GM12874 (cell line): ENCODE results near the gene HES4.

Experiments
- TF ChIP-seq, protein P1 (sequence below): IDR thresholded peaks from 2 replicates; pipeline ENCODE4 v1.5.1; 2011; ENCODE audit warnings: low read depth, mild to moderate bottlenecking, control low read depth, low read length, moderate library complexity; ENCODE audit not compliant: insufficient read depth

Gene HES4

DNA sequence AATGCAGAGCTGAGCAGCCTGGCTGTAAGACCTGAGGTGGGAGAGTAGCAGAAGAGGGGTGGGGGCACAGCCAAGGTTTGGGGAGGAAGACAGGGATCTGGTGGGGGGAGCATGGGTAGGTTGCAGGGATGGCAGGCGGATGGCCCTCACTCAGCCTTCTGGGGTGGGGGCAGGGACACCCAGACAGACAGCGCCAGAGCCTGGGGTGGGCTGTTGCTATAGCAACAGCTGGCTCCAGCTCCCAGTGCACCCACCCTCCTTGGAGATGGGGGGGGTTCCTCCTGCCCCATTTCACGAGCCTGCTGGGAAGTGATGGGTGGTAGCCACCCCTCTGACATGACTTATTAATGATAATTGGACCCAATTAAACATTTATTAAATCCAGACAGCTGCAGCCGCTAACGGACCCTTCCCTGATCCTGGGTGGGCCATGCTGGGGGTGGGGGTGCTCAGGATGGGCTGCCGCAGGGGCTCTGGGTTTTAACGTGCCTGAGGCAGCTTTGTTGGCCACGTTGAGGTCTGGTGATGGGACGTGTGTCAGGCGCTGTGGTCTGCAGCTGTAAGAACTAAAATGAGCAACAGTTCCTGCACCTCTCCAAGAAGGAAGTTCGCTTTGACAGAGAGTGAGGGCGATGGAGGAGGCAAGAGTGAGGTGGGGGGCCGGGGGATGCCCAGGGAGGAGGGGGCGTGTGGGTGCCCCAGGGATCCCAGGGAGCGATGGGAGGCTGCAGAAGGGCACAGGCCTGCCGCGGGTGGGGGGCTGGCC, 39.4 kb upstream of the HES4 start:
- TF ChIP-seq, protein P1, sequence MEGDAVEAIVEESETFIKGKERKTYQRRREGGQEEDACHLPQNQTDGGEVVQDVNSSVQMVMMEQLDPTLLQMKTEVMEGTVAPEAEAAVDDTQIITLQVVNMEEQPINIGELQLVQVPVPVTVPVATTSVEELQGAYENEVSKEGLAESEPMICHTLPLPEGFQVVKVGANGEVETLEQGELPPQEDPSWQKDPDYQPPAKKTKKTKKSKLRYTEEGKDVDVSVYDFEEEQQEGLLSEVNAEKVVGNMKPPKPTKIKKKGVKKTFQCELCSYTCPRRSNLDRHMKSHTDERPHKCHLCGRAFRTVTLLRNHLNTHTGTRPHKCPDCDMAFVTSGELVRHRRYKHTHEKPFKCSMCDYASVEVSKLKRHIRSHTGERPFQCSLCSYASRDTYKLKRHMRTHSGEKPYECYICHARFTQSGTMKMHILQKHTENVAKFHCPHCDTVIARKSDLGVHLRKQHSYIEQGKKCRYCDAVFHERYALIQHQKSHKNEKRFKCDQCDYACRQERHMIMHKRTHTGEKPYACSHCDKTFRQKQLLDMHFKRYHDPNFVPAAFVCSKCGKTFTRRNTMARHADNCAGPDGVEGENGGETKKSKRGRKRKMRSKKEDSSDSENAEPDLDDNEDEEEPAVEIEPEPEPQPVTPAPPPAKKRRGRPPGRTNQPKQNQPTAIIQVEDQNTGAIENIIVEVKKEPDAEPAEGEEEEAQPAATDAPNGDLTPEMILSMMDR, result no peak

DNA sequence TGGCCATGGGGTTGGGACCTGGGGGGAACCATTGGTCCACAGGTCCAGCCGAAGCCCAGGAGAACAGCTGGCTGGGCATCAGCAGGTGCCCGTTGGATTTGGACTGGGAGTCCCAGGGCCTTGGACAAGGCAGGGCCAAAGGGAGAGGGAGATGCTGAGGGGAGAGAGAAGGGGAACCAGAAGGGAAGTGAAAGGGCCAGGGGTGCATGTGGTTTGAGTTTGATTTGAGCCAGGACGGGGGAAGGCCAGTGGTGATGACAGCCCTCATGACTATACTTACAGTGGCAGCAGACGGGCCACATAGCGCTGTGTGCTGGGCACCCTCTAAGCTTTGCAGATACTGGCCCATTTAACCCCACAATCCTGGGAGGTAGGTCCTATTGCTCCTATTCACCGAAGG, 38.8 kb upstream of the HES4 start:
- TF ChIP-seq, protein P1, result no peak

DNA sequence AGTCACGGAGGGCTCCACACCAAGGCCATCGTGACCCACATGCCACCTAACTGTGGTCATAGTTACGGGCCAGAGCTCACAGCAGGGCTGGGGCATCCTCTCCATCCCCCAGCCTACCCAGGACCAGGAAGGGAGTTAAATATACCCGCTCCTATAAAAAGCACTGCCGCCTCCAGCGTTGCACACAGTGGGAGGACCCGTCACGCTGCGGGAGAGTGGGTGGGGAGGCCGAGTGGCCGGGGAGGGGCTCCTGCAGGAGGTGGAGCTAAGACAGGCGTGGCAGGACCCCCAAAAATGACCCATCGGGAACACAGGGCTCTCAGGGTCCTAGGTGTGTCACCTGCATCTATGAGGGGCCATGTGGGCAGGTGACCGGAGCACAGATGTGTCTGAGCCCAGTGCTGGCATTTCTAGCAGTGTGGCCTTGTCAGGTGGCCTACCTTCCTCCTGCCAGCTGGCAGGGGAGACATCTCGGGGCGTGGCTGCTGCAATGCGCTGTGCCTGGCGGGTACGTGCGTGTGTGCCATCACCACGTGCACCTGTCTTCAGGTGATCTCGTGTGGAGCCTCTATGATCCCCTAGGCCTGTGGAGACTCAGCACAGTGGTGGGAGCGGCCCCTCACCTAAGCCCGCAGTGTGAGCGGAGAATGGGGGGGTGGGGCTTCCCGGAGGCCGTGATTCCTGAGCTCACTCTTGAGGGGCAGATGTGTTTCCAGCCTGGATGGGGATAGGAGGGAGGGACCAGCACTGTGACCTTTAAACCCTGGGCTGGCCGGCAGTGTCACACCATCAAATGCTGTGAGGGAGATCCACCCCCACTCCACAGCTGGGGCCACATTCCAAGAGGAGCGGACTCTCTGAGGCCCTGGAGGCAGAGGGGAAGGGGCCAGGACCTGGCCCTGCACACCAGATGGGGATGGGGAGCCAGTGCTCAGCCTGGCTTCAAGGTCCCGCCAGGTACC, 37.8 kb upstream of the HES4 start:
- TF ChIP-seq, protein P1, result no peak

DNA sequence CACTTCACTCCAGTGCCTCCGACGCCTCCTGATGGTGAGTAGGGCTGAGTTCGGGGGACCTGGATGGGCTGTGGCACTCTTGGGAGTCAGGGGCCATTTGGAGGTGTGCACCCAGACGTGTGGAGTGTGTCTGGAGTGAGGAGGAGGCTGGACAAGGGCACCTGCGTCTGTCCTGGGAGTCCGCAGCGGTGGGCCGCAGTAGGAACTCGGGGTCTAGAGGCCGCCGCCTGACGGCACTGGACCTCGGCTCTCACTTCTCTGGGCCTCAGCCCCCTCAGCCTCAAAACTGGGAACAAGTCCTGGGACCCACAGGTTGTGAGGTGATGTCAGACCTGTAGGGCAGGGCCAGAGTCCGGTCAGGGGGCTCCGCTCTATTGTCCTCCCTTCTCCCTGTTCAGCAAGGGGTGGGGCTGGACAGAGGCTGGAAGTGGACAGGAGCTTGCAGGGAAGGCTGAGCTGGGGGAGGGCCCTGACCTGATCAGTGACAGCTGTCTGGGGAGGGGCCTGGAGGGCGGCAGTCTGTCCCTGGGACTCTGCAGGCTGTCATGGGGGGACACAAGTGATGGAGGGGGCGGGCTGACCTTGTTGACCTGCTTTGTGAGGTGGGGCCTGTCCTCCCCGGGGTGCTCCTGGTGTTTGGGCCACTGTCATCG, 35.5 kb upstream of the HES4 start:
- TF ChIP-seq, protein P1, result no peak

DNA sequence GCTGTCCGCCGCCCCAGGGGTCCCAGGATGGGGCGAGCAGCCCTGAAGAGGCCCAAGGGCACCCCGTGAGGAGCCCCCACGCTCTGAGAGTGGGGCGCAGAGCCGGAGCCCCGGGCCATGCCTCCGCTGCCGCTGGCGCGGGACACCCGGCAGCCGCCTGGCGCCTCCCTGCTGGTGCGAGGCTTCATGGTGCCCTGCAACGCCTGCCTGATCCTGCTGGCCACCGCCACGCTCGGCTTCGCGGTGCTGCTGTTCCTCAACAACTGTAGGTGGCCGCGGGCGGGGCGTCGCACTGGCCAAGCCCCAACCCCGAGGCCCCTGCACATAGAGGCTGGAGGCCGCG, 34.5 kb upstream of the HES4 start:
- TF ChIP-seq, protein P1, result no peak

DNA sequence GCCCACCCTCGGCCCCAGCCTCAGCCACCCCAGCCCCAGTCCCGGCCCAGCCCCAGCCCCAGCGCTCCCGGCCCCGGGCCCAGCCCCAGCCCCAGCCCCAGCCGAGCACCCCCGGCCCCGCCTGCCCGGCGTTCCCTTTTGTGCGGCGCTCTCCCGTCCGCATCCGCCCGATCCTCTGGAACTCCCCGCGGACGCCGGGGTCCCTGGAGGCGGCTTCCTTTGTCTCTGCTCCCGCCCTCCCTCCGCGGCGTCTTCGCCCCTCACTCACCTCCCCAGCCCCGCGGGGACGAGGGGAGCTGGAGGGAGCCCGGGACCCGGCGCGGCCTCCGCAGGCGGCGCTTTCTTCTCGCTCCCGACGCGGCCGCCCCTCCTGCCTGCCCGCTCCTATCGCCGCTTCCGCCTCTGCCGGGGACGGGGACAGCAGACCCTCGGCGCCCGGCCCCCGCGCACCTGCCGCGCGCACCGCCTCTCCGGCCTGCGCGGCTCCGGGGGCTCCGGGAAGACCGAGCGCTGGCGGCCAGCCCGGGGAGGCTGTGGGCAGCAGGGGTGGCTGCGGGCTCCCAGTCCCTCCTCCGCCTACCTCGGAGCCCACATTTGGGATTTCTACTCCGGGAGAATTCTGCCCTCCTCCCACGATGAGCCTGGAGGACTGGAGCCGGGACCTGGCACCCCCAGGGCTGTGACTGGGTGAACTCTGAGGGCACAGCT, 34.0 kb upstream of the HES4 start:
- TF ChIP-seq, protein P1, result no peak
